K562 (cell line): ENCODE measurements around the gene C10orf53. TPM values are rescaled to one million over a fixed set of nuclear protein-coding genes. Genes with fewer than 3 reads are reported as not detected.

ENCODE experiments used
- ATAC-seq: fragments of 200-7000 bp; cut with Tn5 transposase; 3 replicates; pipeline ENCODE4 v1.9.1; 2020; ENCODE audit warnings: moderate library complexity
- BruUV-seq: library from RNA; stranded (reverse); fragments of 400-500 nt; replicated peaks from 2 replicates; lab custom pipeline; 2021; lab: Mats Ljungman, UMichigan
- CTCF ChIA-PET: fragments of 300-600 bp; formaldehyde crosslinking; extraction: SDS; loops from one replicate; lab custom pipeline; 2021; ENCODE audit warnings: low intra/inter-chr PET ratio; lab: Yijun Ruan, JAX
- POLR2A ChIA-PET: fragments of 300-600, 350-650 bp; sonication (Branson Sonifier 250); formaldehyde crosslinking; extraction: SDS; loops from one replicate; lab custom pipeline; 2021; ENCODE audit warnings: antibody characterized with exemption, inconsistent platforms; lab: Yijun Ruan, JAX
- DNase-seq, 4 experiments: peaks; one replicate each; pipeline versions ENCODE4 v3.0.0 to v3.0.0-alpha.2; 2011 to 2018; ENCODE audit warnings: low spot score in 3 of 4, mixed read lengths in 3 of 4; ENCODE audit errors: extremely low read depth in 1 of 4
- FAIRE-seq: peaks from 2 replicates; lab custom pipeline; 2011; peaks lifted over from hg19 to GRCh38; lab: Jason Lieb, UNC
- H2AFZ ChIP-seq: 2 replicates; pipeline ENCODE4 v1.6.0; 2011; ENCODE audit warnings: low read depth, low read length, control low read depth, inconsistent platforms
- H3K27ac ChIP-seq: fragments of 200-600 bp; 3 replicates; pipeline ENCODE4 v1.8.0; 2011; ENCODE audit warnings: low read depth, mild to moderate bottlenecking, control low read depth, inconsistent platforms, low read length, moderate library complexity, mixed read lengths; ENCODE audit errors: extremely low read depth
- H3K27me3 ChIP-seq, 2 experiments: fragments of 300-600 bp in 1 of 2; 2 replicates in 1 of 2; 3 replicates in 1 of 2; pipeline versions ENCODE4 v1.6.0 to v1.8.0; 2011; ENCODE audit warnings: inconsistent platforms in 2 of 2, low read length in 2 of 2, mild to moderate bottlenecking in 1 of 2, mixed read lengths in 1 of 2, moderate library complexity in 1 of 2; ENCODE audit not compliant: control insufficient read depth in 2 of 2, insufficient read depth in 2 of 2
- H3K36me3 ChIP-seq: fragments of 300-600 bp; 3 replicates; pipeline ENCODE4 v1.8.0; 2011; ENCODE audit warnings: mild to moderate bottlenecking, low read length, inconsistent platforms; ENCODE audit not compliant: control insufficient read depth, insufficient read depth
- H3K4me1 ChIP-seq, 2 experiments: fragments of 200-600 bp in 1 of 2; replicated peaks in 1 of 2; 2 replicates in 1 of 2; 3 replicates in 1 of 2; pipeline versions ENCODE4 v1.5.1 to v1.8.0; 2011; ENCODE audit warnings: inconsistent platforms in 2 of 2, low read length in 2 of 2, mild to moderate bottlenecking in 1 of 2, mixed read lengths in 1 of 2, moderate library complexity in 1 of 2; ENCODE audit not compliant: control insufficient read depth in 2 of 2, insufficient read depth in 2 of 2
- H3K4me2 ChIP-seq: 2 replicates; pipeline ENCODE4 v1.6.1; 2011; ENCODE audit warnings: low read length, control low read depth, inconsistent platforms, mixed read lengths; ENCODE audit not compliant: insufficient read depth
- H3K4me3 ChIP-seq: fragments of 200-600 bp; sonication (generic), shearing (Covaris generic); 2 replicates; pipeline ENCODE4 v1.5.1; 2016; ENCODE audit warnings: control low read depth, inconsistent platforms
- H3K79me2 ChIP-seq: fragments of 200-600 bp; 3 replicates; pipeline ENCODE4 v1.8.0; 2011; ENCODE audit warnings: low read length, inconsistent platforms; ENCODE audit not compliant: control insufficient read depth, insufficient read depth
- H3K9ac ChIP-seq, 2 experiments: 2 replicates each; pipeline versions ENCODE4 v1.6.0 to v1.6.1; 2011; ENCODE audit warnings: low read depth in 2 of 2, low read length in 2 of 2, control low read depth in 1 of 2, inconsistent platforms in 1 of 2, mild to moderate bottlenecking in 1 of 2, mixed read lengths in 1 of 2; ENCODE audit not compliant: insufficient read depth in 1 of 2
- H3K9me1 ChIP-seq: one replicate; pipeline ENCODE4 v1.6.0; 2011; ENCODE audit warnings: inconsistent platforms, mild to moderate bottlenecking, low read length, moderate library complexity; ENCODE audit not compliant: control insufficient read depth, insufficient read depth
- H3K9me3 ChIP-seq: replicated peaks from 2 replicates; pipeline ENCODE4 v1.5.1; 2011; ENCODE audit warnings: low read depth, low read length, inconsistent platforms; ENCODE audit not compliant: control insufficient read depth, insufficient read depth
- H4K20me1 ChIP-seq: replicated peaks from 2 replicates; pipeline ENCODE4 v1.6.1; 2011; ENCODE audit warnings: low read length, inconsistent platforms, mixed read lengths; ENCODE audit not compliant: control insufficient read depth, insufficient read depth
- ARNT ChIP-seq, 2 experiments: fragments of 450-650 bp; IDR thresholded peaks; 2 replicates each; pipeline ENCODE4 v1.6.1; 2016; ENCODE audit warnings: mild to moderate bottlenecking in 1 of 2
- CBFA2T3 ChIP-seq: fragments of 450-650 bp; IDR thresholded peaks from 2 replicates; pipeline ENCODE4 v1.6.1; 2017
- CREB1 ChIP-seq, 2 experiments: sonication (generic) in 1 of 2; formaldehyde crosslinking in 1 of 2; IDR thresholded peaks; 2 replicates each; pipeline versions ENCODE4 v1.6.1 to v1.8.0; 2012 to 2022; ENCODE audit warnings: inconsistent platforms in 1 of 2, mild to moderate bottlenecking in 1 of 2, missing genetic modification reagents in 1 of 2, moderate library complexity in 1 of 2
- EP400 ChIP-seq: fragments of 450-650 bp; IDR thresholded peaks from 2 replicates; pipeline ENCODE4 v1.6.1; 2017; ENCODE audit warnings: antibody characterized with exemption, mild to moderate bottlenecking, moderate library complexity
- ETV1 ChIP-seq: fragments of 450-650 bp; conservative IDR thresholded peaks from 2 replicates; pipeline ENCODE4 v1.6.1; 2016; ENCODE audit warnings: missing genetic modification characterization, control low read depth, low read depth, missing compliant biosample characterization
- HIVEP1 ChIP-seq: fragments of 250-450 bp; sonication (Bioruptor Pico); IDR thresholded peaks from 2 replicates; pipeline ENCODE4 v1.4.0; 2020; ENCODE audit warnings: mild to moderate bottlenecking
- MCM3 ChIP-seq: fragments of 450-650 bp; IDR thresholded peaks from 2 replicates; pipeline ENCODE4 v1.6.1; 2016
- MIER1 ChIP-seq: fragments of 450-650 bp; IDR thresholded peaks from 2 replicates; pipeline ENCODE4 v1.6.1; 2016; ENCODE audit warnings: antibody characterized with exemption, mild to moderate bottlenecking, low read depth
- MXI1 ChIP-seq: IDR thresholded peaks from 2 replicates; pipeline ENCODE4 v1.6.1; 2011; ENCODE audit warnings: low read depth, mild to moderate bottlenecking, improper control_type of control experiment, low read length
- PCBP1 ChIP-seq: fragments of 200-400 bp; formaldehyde crosslinking; IDR thresholded peaks from 2 replicates; pipeline ENCODE4 v1.6.1; 2018; ENCODE audit warnings: mild to moderate bottlenecking, low read depth, low read length; ENCODE audit not compliant: poor library complexity, severe bottlenecking
- RB1 ChIP-seq: fragments of 450-650 bp; IDR thresholded peaks from 2 replicates; pipeline ENCODE4 v1.6.1; 2017; ENCODE audit warnings: low read depth, mild to moderate bottlenecking
- SMARCC2 ChIP-seq: fragments of 450-650 bp; IDR thresholded peaks from 2 replicates; pipeline ENCODE4 v1.6.1; 2017; ENCODE audit warnings: antibody characterized with exemption, moderate library complexity, mild to moderate bottlenecking, low read depth
- SMC3 ChIP-seq: conservative IDR thresholded peaks from 2 replicates; pipeline ENCODE4 v1.6.1; 2011; ENCODE audit warnings: low read depth, low read length, improper control_type of control experiment; ENCODE audit not compliant: insufficient read depth
- ZNF212 ChIP-seq: fragments of 450-650 bp; formaldehyde crosslinking; IDR thresholded peaks from 2 replicates; pipeline ENCODE4 v1.4.0; 2020; ENCODE audit warnings: mild to moderate bottlenecking
- ZNF311 ChIP-seq: fragments of 250-450 bp; sonication (Bioruptor Pico); IDR thresholded peaks from 2 replicates; pipeline ENCODE4 v1.4.0; 2020; ENCODE audit warnings: mild to moderate bottlenecking, moderate library complexity
- ZNF717 ChIP-seq: fragments of 250-450 bp; sonication (Bioruptor Pico); IDR thresholded peaks from 2 replicates; pipeline ENCODE4 v1.5.0; 2021
- ZNF778 ChIP-seq: fragments of 450-650 bp; formaldehyde crosslinking; IDR thresholded peaks from 2 replicates; pipeline ENCODE4 v1.4.0; 2020; ENCODE audit warnings: mild to moderate bottlenecking, moderate library complexity
- WGBS: fragments of 100-300 bp; shearing (Covaris generic); methylation state at CpG from one replicate; pipeline ENCODE4 v1.1.6; 2016; ENCODE audit warnings: low coverage, mixed read lengths; ENCODE audit not compliant: insufficient coverage; ENCODE audit errors: missing lambda C conversion rate; 5-methylcytosine and 5-hydroxymethylcytosine counted together
- in situ Hi-C: fragments of 300-500 bp; cut with MboI; formaldehyde crosslinking; loops from 4 replicates; pipeline ENCODE4 v1.15.0; 2018; ENCODE audit warnings: inconsistent platforms, mixed read lengths
- intact Hi-C: fragments of 100-400 bp; cut with micrococcal nuclease; formaldehyde crosslinking; loops from 2 replicates; pipeline ENCODE4 v1.14.2; 2022
- polyA plus RNA-seq, 8 experiments: library from polyadenylated mRNA; depleted of rRNA in 4 of 8; stranded (reverse) in 5 of 8; unstranded in 3 of 8; fragments of >200 nt; fragmentation: Nextera tagmentation in 2 of 8; fragmentation: Illumina TruSeq in 1 of 8; extraction: Ambion mirVana in 2 of 8; extraction: Trizol in 1 of 8; gene quantifications; 2 replicates each; pipeline versions ENCODE4 v1.2.1 to v1.2.3, GENCODE V29; 2011 to 2014; ENCODE audit warnings: inconsistent platforms in 1 of 8, missing spikeins in 1 of 8
- total RNA-seq, 7 experiments: library from RNA; depleted of rRNA in 6 of 7; stranded (reverse); fragments of >200 nt in 6 of 7; fragmentation: Illumina TruSeq in 2 of 7; extraction: Trizol in 2 of 7; gene quantifications; 2 replicates each; pipeline versions ENCODE4 v1.2.1 to v1.2.3, GENCODE V29; 2011 to 2021; ENCODE audit warnings: low replicate concordance in 1 of 7
- TF ChIP-seq, protein P1 (sequence below): fragments of 250-450 bp; sonication (Bioruptor Pico); IDR thresholded peaks from 2 replicates; pipeline ENCODE4 v1.8.0; 2022; ENCODE audit warnings: moderate library complexity, mild to moderate bottlenecking, inconsistent platforms
- TF ChIP-seq, protein P2 (sequence below), 2 experiments: fragments of 450-650 bp in 1 of 2; IDR thresholded peaks; 2 replicates each; pipeline ENCODE4 v1.6.1; 2011 to 2017; ENCODE audit warnings: low read depth in 2 of 2, antibody characterized with exemption in 1 of 2, borderline replicate concordance in 1 of 2, low read length in 1 of 2, mild to moderate bottlenecking in 1 of 2, mixed read lengths in 1 of 2; ENCODE audit not compliant: control insufficient read depth in 1 of 2
- TF ChIP-seq, protein P3 (sequence below): fragments of 250-450 bp; sonication (Bioruptor Pico); IDR thresholded peaks from 2 replicates; pipeline ENCODE4 v1.5.0; 2021

The C10orf53 gene
- total and polyA plus RNA-seq, 9 of the 15 experiments (the other 6 are each of a cell fraction or from before 2014, with no cell fraction given): not detected

DNA sequence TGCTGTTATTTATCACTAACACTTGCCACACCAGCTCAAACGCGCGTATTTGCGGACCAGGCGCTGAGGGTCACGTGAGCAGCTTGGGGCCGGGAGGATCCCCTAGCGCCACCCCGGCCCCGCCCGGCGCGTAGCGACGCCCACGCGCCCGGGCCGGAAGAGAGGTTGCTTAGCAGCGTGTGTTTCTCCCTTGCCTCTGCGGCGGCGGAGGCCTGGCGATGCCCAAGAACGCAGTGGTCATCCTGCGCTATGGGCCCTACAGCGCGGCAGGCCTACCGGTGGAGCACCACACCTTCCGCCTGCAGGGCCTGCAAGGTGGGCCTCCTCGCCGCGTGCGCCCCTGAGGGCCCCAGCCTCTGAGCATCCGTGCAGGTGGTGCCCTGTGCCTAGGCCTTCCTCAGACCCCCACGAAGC is at the start of gene C10orf53 (continued):
- TF ChIP-seq, protein P1, sequence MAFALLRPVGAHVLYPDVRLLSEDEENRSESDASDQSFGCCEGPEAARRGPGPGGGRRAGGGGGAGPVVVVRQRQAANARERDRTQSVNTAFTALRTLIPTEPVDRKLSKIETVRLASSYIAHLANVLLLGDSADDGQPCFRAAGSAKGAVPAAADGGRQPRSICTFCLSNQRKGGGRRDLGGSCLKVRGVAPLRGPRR (CRISPR knock-in tag): no peak
- TF ChIP-seq ZNF778 (CRISPR knock-in tag) (no peak), ARNT (IDR thresholded peaks at IDR 0.05) (no peak)

DNA sequence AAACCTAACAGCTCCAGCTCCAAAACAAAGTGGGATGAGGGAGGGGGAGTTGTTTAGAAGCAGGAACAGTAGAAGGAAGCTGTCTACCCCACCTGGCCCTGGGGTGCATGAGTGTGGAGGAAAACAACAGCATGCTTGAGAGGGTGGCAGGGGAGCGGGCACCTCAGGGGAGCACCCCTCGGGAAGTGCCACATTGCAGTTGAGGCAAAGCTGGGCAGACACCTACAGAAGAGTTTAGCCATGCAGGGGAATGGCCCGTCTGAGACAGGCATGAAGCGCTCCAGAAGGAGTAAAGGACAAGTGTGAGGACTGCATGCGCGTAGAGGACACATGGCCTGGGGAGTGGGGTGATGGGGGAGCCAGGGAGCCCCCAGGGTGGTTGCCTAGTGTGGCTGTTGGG is 47.5 kb upstream of the C10orf53 start:
- in situ Hi-C loops: no loop called here
- Histone ChIP-seq H3K9me1 (no peaks in the 10 kb centered on the region), H3K27ac (no peak overlapping the region), H3K4me1 (0 out of 5 replicates have a peak, but pooled peaks cover 0 to 3% of the 10 kb centered on the region in 2 experiments), H3K9me3 (no peaks in the 10 kb centered on the region), H4K20me1 (no peaks in the 10 kb centered on the region), H3K4me2 (no peak overlapping the region), H3K36me3 (no peaks in the 10 kb centered on the region), H3K9ac (no peak overlapping the region), H3K79me2 (no peaks in the 10 kb centered on the region), H3K27me3 (peaks cover 13 to 52% of the 10 kb centered on the region in 2 experiments; a peak in 3 of 5 replicates), H3K4me3 (no peak overlapping the region), H2AFZ (no peak overlapping the region)
- no TSS peak for BruUV-seq
- no peak for FAIRE-seq
- POLR2A ChIA-PET: interaction anchor here (0.6 to 1.2 kb wide), 2 partner anchors 9 to 13 kb away, joined by 3 read pairs; no protein-coding TSS in a partner anchor
- no peak for DNase-seq
- TF ChIP-seq ETV1 (tag) (no peak), SMARCC2 (no peak), RB1 (no peak), ZNF717 (CRISPR knock-in tag) (no peak), EP400 (no peak), HIVEP1 (no peak), SMC3 (no peak), ZNF311 (no peak), MCM3 (no peak), CREB1 (IDR thresholded peaks at IDR 0.05) (no peak), CREB1 (CRISPR knock-in tag; IDR thresholded peaks at IDR 0.05) (no peak), ZNF212 (no peak), MIER1 (no peak), PCBP1 (no peak), CBFA2T3 (no peak), MXI1 (no peak)
- TF ChIP-seq, protein P2, sequence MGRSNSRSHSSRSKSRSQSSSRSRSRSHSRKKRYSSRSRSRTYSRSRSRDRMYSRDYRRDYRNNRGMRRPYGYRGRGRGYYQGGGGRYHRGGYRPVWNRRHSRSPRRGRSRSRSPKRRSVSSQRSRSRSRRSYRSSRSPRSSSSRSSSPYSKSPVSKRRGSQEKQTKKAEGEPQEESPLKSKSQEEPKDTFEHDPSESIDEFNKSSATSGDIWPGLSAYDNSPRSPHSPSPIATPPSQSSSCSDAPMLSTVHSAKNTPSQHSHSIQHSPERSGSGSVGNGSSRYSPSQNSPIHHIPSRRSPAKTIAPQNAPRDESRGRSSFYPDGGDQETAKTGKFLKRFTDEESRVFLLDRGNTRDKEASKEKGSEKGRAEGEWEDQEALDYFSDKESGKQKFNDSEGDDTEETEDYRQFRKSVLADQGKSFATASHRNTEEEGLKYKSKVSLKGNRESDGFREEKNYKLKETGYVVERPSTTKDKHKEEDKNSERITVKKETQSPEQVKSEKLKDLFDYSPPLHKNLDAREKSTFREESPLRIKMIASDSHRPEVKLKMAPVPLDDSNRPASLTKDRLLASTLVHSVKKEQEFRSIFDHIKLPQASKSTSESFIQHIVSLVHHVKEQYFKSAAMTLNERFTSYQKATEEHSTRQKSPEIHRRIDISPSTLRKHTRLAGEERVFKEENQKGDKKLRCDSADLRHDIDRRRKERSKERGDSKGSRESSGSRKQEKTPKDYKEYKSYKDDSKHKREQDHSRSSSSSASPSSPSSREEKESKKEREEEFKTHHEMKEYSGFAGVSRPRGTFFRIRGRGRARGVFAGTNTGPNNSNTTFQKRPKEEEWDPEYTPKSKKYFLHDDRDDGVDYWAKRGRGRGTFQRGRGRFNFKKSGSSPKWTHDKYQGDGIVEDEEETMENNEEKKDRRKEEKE (IDR thresholded peaks at IDR 0.05; ENCODE audit: borderline replicate concordance in 1 of 2, control insufficient read depth in 1 of 2, low read depth in 2 of 2, low read length in 1 of 2): no peak
- TF ChIP-seq, protein P3, sequence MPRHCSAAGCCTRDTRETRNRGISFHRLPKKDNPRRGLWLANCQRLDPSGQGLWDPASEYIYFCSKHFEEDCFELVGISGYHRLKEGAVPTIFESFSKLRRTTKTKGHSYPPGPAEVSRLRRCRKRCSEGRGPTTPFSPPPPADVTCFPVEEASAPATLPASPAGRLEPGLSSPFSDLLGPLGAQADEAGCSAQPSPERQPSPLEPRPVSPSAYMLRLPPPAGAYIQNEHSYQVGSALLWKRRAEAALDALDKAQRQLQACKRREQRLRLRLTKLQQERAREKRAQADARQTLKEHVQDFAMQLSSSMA (CRISPR knock-in tag): no peak
- intact Hi-C loops: no loop called here
- 0% methylated on average over 6 of the region's 6 CpGs for WGBS
- ATAC-seq: no peak
- CTCF ChIA-PET: no interaction called here
